ENCODE measurements around the gene SAYSD1.

- TF ChIP-seq EZH2 (IDR thresholded peaks at IDR 0.05; ENCODE audit: insufficient read depth, poor library complexity, severe bottlenecking): no peak
- no peak for TF ChIP-seq EZH2phosphoT487 (IDR thresholded peaks at IDR 0.05; ENCODE audit: insufficient read depth, low read depth)
Observed at GRCh38 chr6:39104528-39104927, 10.5 kb downstream of the SAYSD1 start.

All from GM23248 (cell line).